Endothelial cell of umbilical vein (primary cell): Measurements from ENCODE around the gene PCNX1. TPM values are rescaled to one million over a fixed set of nuclear protein-coding genes. Genes with fewer than 3 reads are reported as not detected.

Experiments used
- BruUV-seq: library from RNA; stranded (reverse); fragments of 400-500 nt; replicated peaks from 2 replicates; lab custom pipeline; 2021; lab: Mats Ljungman, UMichigan
- CTCF ChIA-PET: fragments of 300-600, 350-600 bp; sonication (Branson Sonifier 250); formaldehyde crosslinking; loops from one replicate; lab custom pipeline; 2021; ENCODE audit warnings: antibody characterized with exemption, inconsistent platforms; lab: Charles Lee
- POLR2A ChIA-PET: fragments of 300-600, 350-600 bp; sonication (Branson Sonifier 250); formaldehyde crosslinking; loops from one replicate; lab custom pipeline; 2021; ENCODE audit warnings: antibody characterized with exemption, inconsistent platforms; lab: Charles Lee
- DNase-seq: peaks from one replicate; pipeline ENCODE4 v3.0.0-alpha.2; 2011; ENCODE audit warnings: low read depth, low spot score
- FAIRE-seq: peaks from 2 replicates; lab custom pipeline; 2011; peaks lifted over from hg19 to GRCh38; lab: Jason Lieb, UNC
- H2AFZ ChIP-seq: 2 replicates; pipeline ENCODE4 v1.6.0; 2012; ENCODE audit warnings: low read depth, low read length, control low read depth, inconsistent platforms
- H3K27ac ChIP-seq: 2 replicates; pipeline ENCODE4 v1.5.1; 2011; ENCODE audit warnings: low read depth, mild to moderate bottlenecking, control low read depth, low read length, moderate library complexity; ENCODE audit not compliant: insufficient read depth
- H3K27me3 ChIP-seq, 2 experiments: 2 replicates each; pipeline versions ENCODE4 v1.6.0 to v1.6.1; 2011; ENCODE audit warnings: low read length in 2 of 2, mixed read lengths in 1 of 2; ENCODE audit not compliant: control insufficient read depth in 2 of 2, insufficient read depth in 2 of 2
- H3K36me3 ChIP-seq, 2 experiments: 2 replicates in 1 of 2; 3 replicates in 1 of 2; pipeline ENCODE4 v1.5.1; 2011; ENCODE audit warnings: low read length in 2 of 2, mild to moderate bottlenecking in 1 of 2, moderate library complexity in 1 of 2; ENCODE audit not compliant: control insufficient read depth in 2 of 2, insufficient read depth in 2 of 2; ENCODE audit errors: extremely low read depth in 1 of 2
- H3K4me1 ChIP-seq: 3 replicates; pipeline ENCODE4 v1.5.1; 2011; ENCODE audit warnings: mild to moderate bottlenecking, low read length; ENCODE audit not compliant: control insufficient read depth, insufficient read depth; ENCODE audit errors: extremely low read depth
- H3K4me2 ChIP-seq: 2 replicates; pipeline ENCODE4 v1.6.1; 2011; ENCODE audit warnings: low read length, control low read depth, mixed read lengths; ENCODE audit not compliant: insufficient read depth
- H3K4me3 ChIP-seq, 3 experiments: fragments of 200-600 bp in 1 of 3; sonication (generic), shearing (Covaris generic) in 1 of 3; replicated peaks in 1 of 3; 2 replicates each; pipeline ENCODE4 v1.5.1; 2011 to 2016; ENCODE audit warnings: control low read depth in 3 of 3, low read length in 3 of 3, mild to moderate bottlenecking in 2 of 3, inconsistent platforms in 1 of 3, low read depth in 1 of 3, moderate library complexity in 1 of 3; ENCODE audit not compliant: insufficient read depth in 1 of 3
- H3K79me2 ChIP-seq: 2 replicates; pipeline ENCODE4 v1.6.0; 2012; ENCODE audit warnings: low read length, inconsistent platforms; ENCODE audit not compliant: control insufficient read depth, insufficient read depth
- H3K9ac ChIP-seq: replicated peaks from 2 replicates; pipeline ENCODE3; 2011; ENCODE audit warnings: low read length, control low read depth; ENCODE audit not compliant: insufficient read depth; ENCODE audit errors: extremely low read depth
- H3K9me1 ChIP-seq: replicated peaks from 3 replicates; pipeline ENCODE4 v1.6.0; 2011; ENCODE audit warnings: mild to moderate bottlenecking, low read length; ENCODE audit not compliant: control insufficient read depth, insufficient read depth; ENCODE audit errors: extremely low read depth
- H3K9me3 ChIP-seq: replicated peaks from 2 replicates; pipeline ENCODE4 v1.5.1; 2012; ENCODE audit warnings: low read length, inconsistent platforms; ENCODE audit not compliant: control insufficient read depth, insufficient read depth
- H4K20me1 ChIP-seq: replicated peaks from 2 replicates; pipeline ENCODE3; 2011; ENCODE audit warnings: mild to moderate bottlenecking, low read length; ENCODE audit not compliant: control insufficient read depth, insufficient read depth; ENCODE audit errors: extremely low read depth
- CTCF ChIP-seq, 2 donors: IDR thresholded peaks; 1 replicate in 1 of 2; 2 replicates in 1 of 2; pipeline ENCODE4 v1.5.1; 2011; ENCODE audit warnings: low read length in 2 of 2, mild to moderate bottlenecking in 2 of 2, moderate library complexity in 2 of 2, control low read depth in 1 of 2, inconsistent platforms in 1 of 2, low read depth in 1 of 2; ENCODE audit not compliant: insufficient read depth in 1 of 2; ENCODE audit errors: extremely low read depth in 1 of 2
- EZH2 ChIP-seq: IDR thresholded peaks from 2 replicates; pipeline ENCODE4 v1.6.1; 2012; ENCODE audit warnings: borderline replicate concordance, low read depth, mild to moderate bottlenecking, moderate library complexity, low read length, inconsistent platforms; ENCODE audit not compliant: severe bottlenecking
- FOS ChIP-seq: IDR thresholded peaks from 2 replicates; pipeline ENCODE4 v1.6.1; 2011; ENCODE audit warnings: mild to moderate bottlenecking, low read length, moderate library complexity, borderline replicate concordance; ENCODE audit not compliant: insufficient read depth
- GATA2 ChIP-seq: IDR thresholded peaks from 2 replicates; pipeline ENCODE4 v1.7.0; 2011; ENCODE audit warnings: low read depth, mild to moderate bottlenecking, moderate library complexity, mixed read lengths, low read length; ENCODE audit not compliant: insufficient read length, insufficient read depth
- JUN ChIP-seq: IDR thresholded peaks from 2 replicates; pipeline ENCODE4 v1.6.1; 2011; ENCODE audit warnings: borderline replicate concordance, low read depth; ENCODE audit not compliant: insufficient read length, insufficient read depth
- MAX ChIP-seq: IDR thresholded peaks from 2 replicates; pipeline ENCODE4 v1.6.1; 2011; ENCODE audit not compliant: insufficient read depth, insufficient read length
- MYC ChIP-seq: IDR thresholded peaks from one replicate; pipeline ENCODE4 v1.6.1; 2011; ENCODE audit warnings: mild to moderate bottlenecking, low read depth, low read length
- POLR2A ChIP-seq: IDR thresholded peaks from 2 replicates; pipeline ENCODE4 v1.6.1; 2012; ENCODE audit warnings: low read depth, mild to moderate bottlenecking, control low read depth, low read length
- POLR2AphosphoS5 ChIP-seq: IDR thresholded peaks from 2 replicates; pipeline ENCODE4 v1.6.1; 2012; ENCODE audit warnings: low read depth, mild to moderate bottlenecking, control low read depth, low read length, moderate library complexity; ENCODE audit not compliant: insufficient read depth
- dilution Hi-C: fragments of 300-500 bp; cut with MboI; formaldehyde crosslinking; loops from one replicate; pipeline ENCODE4 v1.15.0; 2019; ENCODE audit warnings: low sequenced_read_pairs; ENCODE audit not compliant: extremely low pct_ligation_motif_present
- intact Hi-C: fragments of 100-400 bp; cut with micrococcal nuclease; formaldehyde crosslinking; loops from one replicate; pipeline ENCODE4 v1.10.0; 2022
- polyA plus RNA-seq, 4 experiments: library from polyadenylated mRNA; depleted of rRNA in 3 of 4; stranded (reverse) in 3 of 4; unstranded in 1 of 4; fragments of >200 nt; gene quantifications; 2 replicates each; pipeline versions ENCODE4 v1.2.1 to v1.2.3, GENCODE V29; 2011 to 2012; ENCODE audit warnings: missing spikeins in 1 of 4
- total RNA-seq: library from RNA; stranded (reverse); gene quantifications from 2 replicates; pipeline ENCODE4 v1.2.3, GENCODE V29; 2021

The PCNX1 gene
- total and polyA plus RNA-seq, 2 donors (not counting 3 experiments of a cell fraction or from before 2014, with no cell fraction given) = 21.4 to 40.5 TPM

DNA sequence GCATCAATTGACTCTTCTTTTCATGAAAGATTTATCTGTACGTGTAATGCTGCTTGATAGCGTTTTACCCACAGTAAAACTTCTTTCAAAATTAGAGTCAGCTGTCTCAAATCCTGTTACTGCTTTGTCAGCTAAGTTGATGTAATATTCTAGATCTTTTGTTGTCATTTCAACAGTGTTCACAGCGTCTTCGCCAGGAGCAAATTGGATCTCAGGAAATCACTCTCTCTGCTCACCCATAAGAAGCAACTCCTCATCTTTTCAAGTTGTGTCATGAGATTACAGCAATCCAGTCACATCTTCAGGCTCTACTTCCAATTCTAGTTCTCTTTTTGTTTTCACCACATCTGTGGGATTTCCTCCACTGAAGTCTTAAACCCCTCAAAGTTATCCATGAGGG lies 9.5 kb downstream of the PCNX1 start:
- dilution Hi-C loops (no loop called here), intact Hi-C loops (no loop called here)
- no peak for TF ChIP-seq POLR2A
- TF ChIP-seq MAX = no peak
- no peak for TF ChIP-seq GATA2
- TF ChIP-seq FOS = no peak
- no peak for TF ChIP-seq POLR2AphosphoS5
- no peak for TF ChIP-seq EZH2
- no peak for TF ChIP-seq CTCF (IDR thresholded peaks at IDR 0.05; ENCODE audit: extremely low read depth in 1 of 2, insufficient read depth in 1 of 2, low read depth in 1 of 2, low read length in 2 of 2)
- TF ChIP-seq JUN = no peak
- TF ChIP-seq MYC = no peak
- no peak overlapping the region for H2AFZ ChIP-seq
- POLR2A ChIA-PET = no interaction called here
- H4K20me1 ChIP-seq = peaks cover 8% of the 10 kb centered on the region
- peaks cover 86% of the 10 kb centered on the region for H3K79me2 ChIP-seq
- H3K9me3 ChIP-seq = no peaks in the 10 kb centered on the region
- CTCF ChIA-PET = interaction anchor here (5.0 kb wide), 1 partner anchor 11 kb away, joined by 71 read pairs; the partner anchor contains the start of gene PCNX1
- no peaks in the 10 kb centered on the region for H3K27me3 ChIP-seq
- H3K36me3 ChIP-seq = no peaks in the 10 kb centered on the region
- BruUV-seq = no TSS peak
- H3K9me1 ChIP-seq = no peaks in the 10 kb centered on the region
- FAIRE-seq (no peak), DNase-seq (no peak)
- H3K4me2 ChIP-seq = no peak overlapping the region
- H3K4me1 ChIP-seq = peaks cover 24% of the 10 kb centered on the region
- H3K9ac ChIP-seq = no peak overlapping the region
- H3K27ac ChIP-seq = no peak overlapping the region
- H3K4me3 ChIP-seq = no peak overlapping the region
